GM23338 (cell line): ENCODE results near the gene KIAA1217. TPM values are rescaled to one million over a fixed set of nuclear protein-coding genes. Genes with fewer than 3 reads are reported as not detected.

ENCODE experiments used
- ATAC-seq: fragments of 200-7000 bp; cut with Tn5 transposase; 3 replicates; pipeline ENCODE4 v1.9.1; 2020
- DNase-seq: peaks from one replicate; pipeline ENCODE4 v3.0.0-alpha.2; 2015; ENCODE audit warnings: low spot score
- H2AFZ ChIP-seq: fragments of 200-600 bp; sonication (generic); 2 replicates; pipeline ENCODE4 v1.8.0; 2016; ENCODE audit warnings: antibody characterized with exemption, mild to moderate bottlenecking, moderate library complexity
- H3F3A ChIP-seq: fragments of 200-600 bp; sonication (generic); replicated peaks from 2 replicates; pipeline ENCODE4 v1.8.0; 2017; ENCODE audit warnings: antibody characterized with exemption, mixed run types, low read depth
- H3K27ac ChIP-seq: fragments of 200-600 bp; sonication (generic); 2 replicates; pipeline ENCODE4 v1.6.1; 2016; ENCODE audit warnings: low read depth
- H3K27me3 ChIP-seq: fragments of 200-600 bp; sonication (generic); 2 replicates; pipeline ENCODE4 v1.8.0; 2016; ENCODE audit warnings: mild to moderate bottlenecking, mixed run types, moderate library complexity; ENCODE audit not compliant: insufficient read depth
- H3K36me3 ChIP-seq: fragments of 200-600 bp; sonication (generic); 2 replicates; pipeline ENCODE4 v1.8.0; 2016; ENCODE audit warnings: mild to moderate bottlenecking; ENCODE audit not compliant: insufficient read depth
- H3K4me1 ChIP-seq: fragments of 200-600 bp; sonication (generic); 2 replicates; pipeline ENCODE4 v1.8.0; 2016; ENCODE audit warnings: mild to moderate bottlenecking, moderate library complexity; ENCODE audit not compliant: insufficient read depth
- H3K4me2 ChIP-seq: fragments of 200-600 bp; sonication (generic); 2 replicates; pipeline ENCODE4 v1.7.1; 2017; ENCODE audit warnings: mixed run types
- H3K4me3 ChIP-seq: fragments of 200-600 bp; sonication (generic); 2 replicates; pipeline ENCODE4 v1.6.1; 2016; ENCODE audit warnings: mixed run types
- H3K79me2 ChIP-seq: fragments of 200-600 bp; sonication (generic); replicated peaks from 2 replicates; pipeline ENCODE4 v1.8.0; 2017; ENCODE audit warnings: mild to moderate bottlenecking; ENCODE audit not compliant: insufficient read depth
- H3K9me2 ChIP-seq: fragments of 200-600 bp; sonication (generic); 2 replicates; pipeline ENCODE4 v1.8.0; 2017; ENCODE audit not compliant: insufficient read depth
- H4K20me1 ChIP-seq: fragments of 200-600 bp; sonication (generic); replicated peaks from 2 replicates; pipeline ENCODE4 v1.8.0; 2017; ENCODE audit warnings: mild to moderate bottlenecking; ENCODE audit not compliant: insufficient read depth
- H3K27ac Mint-ChIP-seq: 2 replicates; pipeline ENCODE4 v1.8.0; 2020; ENCODE audit warnings: inconsistent platforms, mild to moderate bottlenecking, moderate library complexity, mixed read lengths
- H3K27me3 Mint-ChIP-seq: 3 replicates; pipeline ENCODE4 v1.8.0; 2022; ENCODE audit warnings: low read depth, mild to moderate bottlenecking, moderate library complexity, mixed read lengths, inconsistent platforms; ENCODE audit not compliant: insufficient read depth, poor library complexity
- H3K36me3 Mint-ChIP-seq: 3 replicates; pipeline ENCODE4 v1.8.0; 2021; ENCODE audit warnings: low read depth, mild to moderate bottlenecking, inconsistent platforms, moderate library complexity, mixed read lengths
- H3K4me1 Mint-ChIP-seq: 3 replicates; pipeline ENCODE4 v1.8.0; 2020; ENCODE audit warnings: mild to moderate bottlenecking, inconsistent platforms, mixed read lengths
- H3K4me3 Mint-ChIP-seq: 3 replicates; pipeline ENCODE4 v1.8.0; 2021; ENCODE audit warnings: moderate library complexity, mild to moderate bottlenecking, inconsistent platforms, mixed read lengths
- H3K9me3 Mint-ChIP-seq: 3 replicates; pipeline ENCODE4 v1.8.0; 2020; ENCODE audit warnings: moderate library complexity, mild to moderate bottlenecking, inconsistent platforms, mixed read lengths
- CREB1 ChIP-seq: fragments of 250-450 bp; sonication (Bioruptor Pico); IDR thresholded peaks from 2 replicates; pipeline ENCODE4 v1.5.0; 2020; ENCODE audit warnings: low read depth, mild to moderate bottlenecking, moderate library complexity
- JUNB ChIP-seq: IDR thresholded peaks from one replicate; pipeline ENCODE4 v1.6.1; 2016; ENCODE audit warnings: antibody characterized with exemption; ENCODE audit not compliant: unreplicated experiment
- NANOG ChIP-seq: IDR thresholded peaks from 2 replicates; pipeline ENCODE4 v1.6.1; 2016; ENCODE audit warnings: antibody characterized with exemption, borderline replicate concordance
- POLR2AphosphoS5 ChIP-seq: IDR thresholded peaks from 2 replicates; pipeline ENCODE4 v1.6.1; 2016; ENCODE audit warnings: antibody characterized with exemption, low read depth
- STAT1 ChIP-seq: IDR thresholded peaks from one replicate; pipeline ENCODE4 v1.6.1; 2016; ENCODE audit warnings: antibody characterized with exemption; ENCODE audit not compliant: unreplicated experiment
- ZNF114 ChIP-seq: fragments of 250-450 bp; sonication (Bioruptor Pico); IDR thresholded peaks from 2 replicates; pipeline ENCODE4 v1.5.0; 2020; ENCODE audit warnings: mild to moderate bottlenecking, moderate library complexity
- polyA plus RNA-seq: library from polyadenylated mRNA; unstranded; fragments of >200 nt; fragmentation: Nextera tagmentation; extraction: Ambion mirVana; gene quantifications from 2 replicates; pipeline ENCODE4 v1.2.1, GENCODE V29; 2016
- total RNA-seq: library from RNA; depleted of rRNA; stranded (reverse); fragments of >200 nt; shearing (Covaris generic); gene quantifications from 2 replicates; pipeline ENCODE4 v1.2.3, GENCODE V29; 2014
- TF ChIP-seq, protein P1 (sequence below), 2 experiments: fragments of 200-600 bp in 1 of 2; sonication (generic) in 1 of 2; conservative IDR thresholded peaks; 2 replicates each; pipeline versions ENCODE4 v1.5.1 to v1.6.1; 2016 to 2017; ENCODE audit warnings: antibody characterized with exemption in 2 of 2, low read depth in 2 of 2, mild to moderate bottlenecking in 2 of 2, moderate library complexity in 1 of 2
- TF ChIP-seq, protein P2 (sequence below): fragments of 250-450 bp; sonication (Bioruptor Pico); IDR thresholded peaks from 2 replicates; pipeline ENCODE4 v1.5.0; 2020; ENCODE audit warnings: mild to moderate bottlenecking, moderate library complexity
- TF ChIP-seq, protein P3 (sequence below): IDR thresholded peaks from 2 replicates; pipeline ENCODE4 v1.6.1; 2016; ENCODE audit warnings: antibody characterized with exemption

KIAA1217 gene
- total and polyA plus RNA-seq, 2 experiments from 2014 or later: 6.4 to 9.1 TPM

DNA sequence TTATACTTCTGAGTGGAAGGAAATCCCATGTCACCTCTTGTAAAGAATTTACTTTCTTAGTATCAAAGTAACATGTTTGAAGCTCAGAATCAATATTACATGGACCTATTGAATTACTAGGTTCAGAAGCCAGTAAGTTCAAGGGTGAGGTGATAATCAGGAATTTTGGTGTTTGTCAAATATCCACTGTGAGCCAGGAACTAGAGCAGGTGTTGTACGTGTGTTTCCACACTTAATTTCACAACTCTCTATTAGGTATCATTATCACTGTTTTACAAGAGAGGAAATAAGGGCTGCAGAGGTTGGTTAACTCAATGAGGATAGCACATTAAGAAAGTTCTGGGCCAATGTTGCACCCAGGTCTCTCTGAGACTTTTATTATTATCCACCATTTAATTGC is 130.4 kb downstream of the KIAA1217 start (continued):
- TF ChIP-seq, protein P1, sequence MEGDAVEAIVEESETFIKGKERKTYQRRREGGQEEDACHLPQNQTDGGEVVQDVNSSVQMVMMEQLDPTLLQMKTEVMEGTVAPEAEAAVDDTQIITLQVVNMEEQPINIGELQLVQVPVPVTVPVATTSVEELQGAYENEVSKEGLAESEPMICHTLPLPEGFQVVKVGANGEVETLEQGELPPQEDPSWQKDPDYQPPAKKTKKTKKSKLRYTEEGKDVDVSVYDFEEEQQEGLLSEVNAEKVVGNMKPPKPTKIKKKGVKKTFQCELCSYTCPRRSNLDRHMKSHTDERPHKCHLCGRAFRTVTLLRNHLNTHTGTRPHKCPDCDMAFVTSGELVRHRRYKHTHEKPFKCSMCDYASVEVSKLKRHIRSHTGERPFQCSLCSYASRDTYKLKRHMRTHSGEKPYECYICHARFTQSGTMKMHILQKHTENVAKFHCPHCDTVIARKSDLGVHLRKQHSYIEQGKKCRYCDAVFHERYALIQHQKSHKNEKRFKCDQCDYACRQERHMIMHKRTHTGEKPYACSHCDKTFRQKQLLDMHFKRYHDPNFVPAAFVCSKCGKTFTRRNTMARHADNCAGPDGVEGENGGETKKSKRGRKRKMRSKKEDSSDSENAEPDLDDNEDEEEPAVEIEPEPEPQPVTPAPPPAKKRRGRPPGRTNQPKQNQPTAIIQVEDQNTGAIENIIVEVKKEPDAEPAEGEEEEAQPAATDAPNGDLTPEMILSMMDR (conservative IDR thresholded peaks at IDR 0.05; ENCODE audit: low read depth in 2 of 2): no peak
- no peak for TF ChIP-seq CREB1 (CRISPR knock-in tag)
- TF ChIP-seq, protein P2, sequence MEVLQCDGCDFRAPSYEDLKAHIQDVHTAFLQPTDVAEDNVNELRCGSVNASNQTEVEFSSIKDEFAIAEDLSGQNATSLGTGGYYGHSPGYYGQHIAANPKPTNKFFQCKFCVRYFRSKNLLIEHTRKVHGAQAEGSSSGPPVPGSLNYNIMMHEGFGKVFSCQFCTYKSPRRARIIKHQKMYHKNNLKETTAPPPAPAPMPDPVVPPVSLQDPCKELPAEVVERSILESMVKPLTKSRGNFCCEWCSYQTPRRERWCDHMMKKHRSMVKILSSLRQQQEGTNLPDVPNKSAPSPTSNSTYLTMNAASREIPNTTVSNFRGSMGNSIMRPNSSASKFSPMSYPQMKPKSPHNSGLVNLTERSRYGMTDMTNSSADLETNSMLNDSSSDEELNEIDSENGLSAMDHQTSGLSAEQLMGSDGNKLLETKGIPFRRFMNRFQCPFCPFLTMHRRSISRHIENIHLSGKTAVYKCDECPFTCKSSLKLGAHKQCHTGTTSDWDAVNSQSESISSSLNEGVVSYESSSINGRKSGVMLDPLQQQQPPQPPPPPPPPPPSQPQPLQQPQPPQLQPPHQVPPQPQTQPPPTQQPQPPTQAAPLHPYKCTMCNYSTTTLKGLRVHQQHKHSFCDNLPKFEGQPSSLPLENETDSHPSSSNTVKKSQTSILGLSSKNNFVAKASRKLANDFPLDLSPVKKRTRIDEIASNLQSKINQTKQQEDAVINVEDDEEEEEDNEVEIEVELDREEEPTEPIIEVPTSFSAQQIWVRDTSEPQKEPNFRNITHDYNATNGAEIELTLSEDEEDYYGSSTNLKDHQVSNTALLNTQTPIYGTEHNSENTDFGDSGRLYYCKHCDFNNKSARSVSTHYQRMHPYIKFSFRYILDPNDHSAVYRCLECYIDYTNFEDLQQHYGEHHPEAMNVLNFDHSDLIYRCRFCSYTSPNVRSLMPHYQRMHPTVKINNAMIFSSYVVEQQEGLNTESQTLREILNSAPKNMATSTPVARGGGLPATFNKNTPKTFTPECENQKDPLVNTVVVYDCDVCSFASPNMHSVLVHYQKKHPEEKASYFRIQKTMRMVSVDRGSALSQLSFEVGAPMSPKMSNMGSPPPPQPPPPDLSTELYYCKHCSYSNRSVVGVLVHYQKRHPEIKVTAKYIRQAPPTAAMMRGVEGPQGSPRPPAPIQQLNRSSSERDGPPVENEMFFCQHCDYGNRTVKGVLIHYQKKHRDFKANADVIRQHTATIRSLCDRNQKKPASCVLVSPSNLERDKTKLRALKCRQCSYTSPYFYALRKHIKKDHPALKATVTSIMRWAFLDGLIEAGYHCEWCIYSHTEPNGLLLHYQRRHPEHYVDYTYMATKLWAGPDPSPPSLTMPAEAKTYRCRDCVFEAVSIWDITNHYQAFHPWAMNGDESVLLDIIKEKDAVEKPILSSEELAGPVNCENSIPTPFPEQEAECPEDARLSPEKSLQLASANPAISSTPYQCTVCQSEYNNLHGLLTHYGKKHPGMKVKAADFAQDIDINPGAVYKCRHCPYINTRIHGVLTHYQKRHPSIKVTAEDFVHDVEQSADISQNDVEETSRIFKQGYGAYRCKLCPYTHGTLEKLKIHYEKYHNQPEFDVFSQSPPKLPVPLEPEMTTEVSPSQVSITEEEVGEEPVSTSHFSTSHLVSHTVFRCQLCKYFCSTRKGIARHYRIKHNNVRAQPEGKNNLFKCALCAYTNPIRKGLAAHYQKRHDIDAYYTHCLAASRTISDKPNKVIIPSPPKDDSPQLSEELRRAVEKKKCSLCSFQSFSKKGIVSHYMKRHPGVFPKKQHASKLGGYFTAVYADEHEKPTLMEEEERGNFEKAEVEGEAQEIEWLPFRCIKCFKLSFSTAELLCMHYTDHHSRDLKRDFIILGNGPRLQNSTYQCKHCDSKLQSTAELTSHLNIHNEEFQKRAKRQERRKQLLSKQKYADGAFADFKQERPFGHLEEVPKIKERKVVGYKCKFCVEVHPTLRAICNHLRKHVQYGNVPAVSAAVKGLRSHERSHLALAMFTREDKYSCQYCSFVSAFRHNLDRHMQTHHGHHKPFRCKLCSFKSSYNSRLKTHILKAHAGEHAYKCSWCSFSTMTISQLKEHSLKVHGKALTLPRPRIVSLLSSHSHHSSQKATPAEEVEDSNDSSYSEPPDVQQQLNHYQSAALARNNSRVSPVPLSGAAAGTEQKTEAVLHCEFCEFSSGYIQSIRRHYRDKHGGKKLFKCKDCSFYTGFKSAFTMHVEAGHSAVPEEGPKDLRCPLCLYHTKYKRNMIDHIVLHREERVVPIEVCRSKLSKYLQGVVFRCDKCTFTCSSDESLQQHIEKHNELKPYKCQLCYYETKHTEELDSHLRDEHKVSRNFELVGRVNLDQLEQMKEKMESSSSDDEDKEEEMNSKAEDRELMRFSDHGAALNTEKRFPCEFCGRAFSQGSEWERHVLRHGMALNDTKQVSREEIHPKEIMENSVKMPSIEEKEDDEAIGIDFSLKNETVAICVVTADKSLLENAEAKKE (CRISPR knock-in tag): no peak
- no peak for TF ChIP-seq STAT1
- TF ChIP-seq NANOG: no peak
- TF ChIP-seq, protein P3, sequence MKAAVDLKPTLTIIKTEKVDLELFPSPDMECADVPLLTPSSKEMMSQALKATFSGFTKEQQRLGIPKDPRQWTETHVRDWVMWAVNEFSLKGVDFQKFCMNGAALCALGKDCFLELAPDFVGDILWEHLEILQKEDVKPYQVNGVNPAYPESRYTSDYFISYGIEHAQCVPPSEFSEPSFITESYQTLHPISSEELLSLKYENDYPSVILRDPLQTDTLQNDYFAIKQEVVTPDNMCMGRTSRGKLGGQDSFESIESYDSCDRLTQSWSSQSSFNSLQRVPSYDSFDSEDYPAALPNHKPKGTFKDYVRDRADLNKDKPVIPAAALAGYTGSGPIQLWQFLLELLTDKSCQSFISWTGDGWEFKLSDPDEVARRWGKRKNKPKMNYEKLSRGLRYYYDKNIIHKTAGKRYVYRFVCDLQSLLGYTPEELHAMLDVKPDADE: no peak
- no peak for TF ChIP-seq POLR2AphosphoS5

DNA sequence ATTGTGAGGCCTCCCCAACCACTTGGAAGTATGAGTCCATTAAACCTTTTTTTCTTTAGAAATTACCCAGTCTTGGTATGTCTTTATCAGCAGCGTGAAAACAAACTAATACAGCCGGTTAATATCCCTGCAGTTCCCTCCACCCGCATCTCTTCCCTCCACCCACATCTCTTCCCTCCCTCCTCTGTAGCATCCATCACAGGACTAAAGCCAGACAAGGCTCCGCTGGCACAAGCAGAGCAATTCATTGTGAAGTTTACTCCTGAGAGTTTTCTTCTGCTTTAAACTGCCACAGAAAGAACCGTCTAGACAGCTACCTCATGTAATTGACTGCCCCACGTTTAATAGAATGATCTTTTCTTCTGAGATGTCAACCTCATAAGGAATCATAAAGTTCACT is 131.5 kb downstream of the KIAA1217 start:
- Histone ChIP-seq H2AFZ (no peak overlapping the region), H3K36me3 (no peaks in the 10 kb centered on the region), H3K4me1 (no peaks in the 10 kb centered on the region), H3F3A (no peaks in the 10 kb centered on the region), H3K27ac (no peak overlapping the region), H3K27me3 (no peaks in the 10 kb centered on the region), H4K20me1 (no peaks in the 10 kb centered on the region), H3K79me2 (no peaks in the 10 kb centered on the region), H3K4me3 (no peak overlapping the region), H3K4me2 (no peak overlapping the region), H3K9me2 (no peaks in the 10 kb centered on the region)
- no peaks in the 10 kb centered on the region for H3K9me3 Mint-ChIP-seq
- H3K27ac Mint-ChIP-seq: no peak overlapping the region
- H3K36me3 Mint-ChIP-seq: no peaks in the 10 kb centered on the region
- DNase-seq (no peak), ATAC-seq (no peak)
- peaks cover 6% of the 10 kb centered on the region; the same call in 2 of the 3 replicates for H3K4me1 Mint-ChIP-seq
- H3K27me3 Mint-ChIP-seq: no peaks in the 10 kb centered on the region
- no peak overlapping the region for H3K4me3 Mint-ChIP-seq
- no peak for TF ChIP-seq ZNF114 (CRISPR knock-in tag)
- TF ChIP-seq, protein P1 (conservative IDR thresholded peaks at IDR 0.05; ENCODE audit: low read depth in 2 of 2): no peak
- TF ChIP-seq, protein P3: no peak
- no peak for TF ChIP-seq JUNB
- TF ChIP-seq STAT1: no peak
